Glomerular visceral epithelial cell (primary cell): ENCODE results near the gene BIRC7.

ENCODE experiments used
- DNase-seq: peaks from one replicate; pipeline ENCODE4 v3.0.0-alpha.2; 2016; ENCODE audit errors: extremely low spot score

BIRC7 gene

GRCh38 chr20:63235399-63235983 is at the start of gene BIRC7:
BIRC7 (plus strand) TSS chr20:63235905; CDS start chr20:63236097, 192 bp downstream.
- DNase-seq = no peak

GRCh38 chr20:63186084-63186483 is 49.6 kb upstream of the BIRC7 start:
- DNase-seq = no peak

GRCh38 chr20:63186528-63187316 is 49.0 kb upstream of the BIRC7 start:
- DNase-seq = peak; percentile 60

- DNase-seq = no peak
These were observed 48.2 kb upstream of the BIRC7 start for GRCh38 chr20:63187338-63188158.

GRCh38 chr20:63188159-63188442 is 47.6 kb upstream of the BIRC7 start:
- no peak for DNase-seq

- no peak for DNase-seq
These were observed 46.9 kb upstream of the BIRC7 start for GRCh38 chr20:63188641-63189321.

GRCh38 chr20:63189322-63189642 is 46.4 kb upstream of the BIRC7 start:
- DNase-seq = no peak

- no peak for DNase-seq
These were observed 45.7 kb upstream of the BIRC7 start for GRCh38 chr20:63189846-63190559.

- no peak for DNase-seq
These were observed 44.9 kb upstream of the BIRC7 start for GRCh38 chr20:63190828-63191227.

- peak; percentile 43 for DNase-seq
These were observed 44.3 kb upstream of the BIRC7 start for GRCh38 chr20:63191400-63191799.

- DNase-seq = no peak
These were observed 43.0 kb upstream of the BIRC7 start for GRCh38 chr20:63192721-63193120.

GRCh38 chr20:63194007-63194796 is 41.5 kb upstream of the BIRC7 start:
- DNase-seq = peak; percentile 51

GRCh38 chr20:63194797-63195173 is 40.9 kb upstream of the BIRC7 start:
- no peak for DNase-seq

- peak; percentile 45 for DNase-seq
These were observed 38.8 kb upstream of the BIRC7 start for GRCh38 chr20:63196768-63197470.

- no peak for DNase-seq
These were observed 37.1 kb upstream of the BIRC7 start for GRCh38 chr20:63198606-63199005.

GRCh38 chr20:63202021-63202420 is 33.7 kb upstream of the BIRC7 start:
- no peak for DNase-seq

GRCh38 chr20:63202811-63203526 is 32.7 kb upstream of the BIRC7 start:
- DNase-seq = no peak

- DNase-seq = no peak
These were observed 31.3 kb upstream of the BIRC7 start for GRCh38 chr20:63204362-63204761.

- DNase-seq = no peak
These were observed 29.8 kb upstream of the BIRC7 start for GRCh38 chr20:63205896-63206295.

- DNase-seq = peak; percentile 86
These were observed 28.8 kb upstream of the BIRC7 start for GRCh38 chr20:63206878-63207277.
